ENCODE measurements around the gene SENP3.

Gene SENP3

DNA sequence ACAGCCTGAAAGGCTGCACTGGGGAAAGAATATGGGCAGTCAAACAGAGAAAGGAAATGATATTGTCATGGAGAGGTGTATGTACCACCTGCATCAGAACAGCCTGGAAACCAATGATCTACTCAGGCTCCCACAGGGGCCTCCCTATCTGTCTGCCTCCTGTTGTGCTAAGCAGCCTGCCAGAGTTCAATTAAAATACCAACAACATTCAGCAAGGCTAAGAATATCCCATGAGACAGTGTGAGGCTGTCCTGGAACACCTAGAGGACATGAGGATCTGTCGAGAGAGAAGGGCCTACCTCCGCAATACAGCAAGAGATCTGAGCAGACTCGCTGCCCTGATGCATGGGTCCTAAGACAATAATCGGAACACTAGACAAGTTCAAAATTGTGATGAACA, 44.6 kb downstream of the SENP3 start:
- H3K4me3 ChIP-seq (ENCODE audit: low read length) = no peak overlapping the region
- no peak for DNase-seq (ENCODE audit: low read depth)
- TF ChIP-seq, protein P1, sequence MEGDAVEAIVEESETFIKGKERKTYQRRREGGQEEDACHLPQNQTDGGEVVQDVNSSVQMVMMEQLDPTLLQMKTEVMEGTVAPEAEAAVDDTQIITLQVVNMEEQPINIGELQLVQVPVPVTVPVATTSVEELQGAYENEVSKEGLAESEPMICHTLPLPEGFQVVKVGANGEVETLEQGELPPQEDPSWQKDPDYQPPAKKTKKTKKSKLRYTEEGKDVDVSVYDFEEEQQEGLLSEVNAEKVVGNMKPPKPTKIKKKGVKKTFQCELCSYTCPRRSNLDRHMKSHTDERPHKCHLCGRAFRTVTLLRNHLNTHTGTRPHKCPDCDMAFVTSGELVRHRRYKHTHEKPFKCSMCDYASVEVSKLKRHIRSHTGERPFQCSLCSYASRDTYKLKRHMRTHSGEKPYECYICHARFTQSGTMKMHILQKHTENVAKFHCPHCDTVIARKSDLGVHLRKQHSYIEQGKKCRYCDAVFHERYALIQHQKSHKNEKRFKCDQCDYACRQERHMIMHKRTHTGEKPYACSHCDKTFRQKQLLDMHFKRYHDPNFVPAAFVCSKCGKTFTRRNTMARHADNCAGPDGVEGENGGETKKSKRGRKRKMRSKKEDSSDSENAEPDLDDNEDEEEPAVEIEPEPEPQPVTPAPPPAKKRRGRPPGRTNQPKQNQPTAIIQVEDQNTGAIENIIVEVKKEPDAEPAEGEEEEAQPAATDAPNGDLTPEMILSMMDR (conservative IDR thresholded peaks at IDR 0.05; ENCODE audit: low read length) = no peak

DNA sequence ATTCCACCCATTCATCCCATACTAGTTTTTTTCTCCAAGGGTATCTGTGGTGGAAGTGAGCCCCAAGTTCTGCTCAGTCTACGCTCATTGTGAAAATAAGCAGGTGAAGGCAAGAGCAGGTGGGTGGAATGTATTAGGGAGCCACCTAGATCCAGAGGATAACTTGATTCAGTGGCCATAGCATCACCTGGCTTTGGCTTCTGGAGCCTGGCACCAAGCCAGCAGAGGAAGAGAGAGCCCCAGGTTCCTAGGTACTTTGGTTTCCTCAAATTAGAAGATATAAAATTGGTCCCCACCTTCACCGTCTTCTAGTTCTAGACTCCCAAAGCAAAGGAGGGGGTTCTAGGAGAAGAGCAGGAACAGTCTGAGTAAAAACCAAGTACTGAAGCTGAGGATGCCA, 48.9 kb downstream of the SENP3 start:
- no peak for DNase-seq (ENCODE audit: low read depth)
- TF ChIP-seq, protein P1 (conservative IDR thresholded peaks at IDR 0.05; ENCODE audit: low read length) = no peak
- H3K4me3 ChIP-seq (ENCODE audit: low read length) = no peak overlapping the region

DNA sequence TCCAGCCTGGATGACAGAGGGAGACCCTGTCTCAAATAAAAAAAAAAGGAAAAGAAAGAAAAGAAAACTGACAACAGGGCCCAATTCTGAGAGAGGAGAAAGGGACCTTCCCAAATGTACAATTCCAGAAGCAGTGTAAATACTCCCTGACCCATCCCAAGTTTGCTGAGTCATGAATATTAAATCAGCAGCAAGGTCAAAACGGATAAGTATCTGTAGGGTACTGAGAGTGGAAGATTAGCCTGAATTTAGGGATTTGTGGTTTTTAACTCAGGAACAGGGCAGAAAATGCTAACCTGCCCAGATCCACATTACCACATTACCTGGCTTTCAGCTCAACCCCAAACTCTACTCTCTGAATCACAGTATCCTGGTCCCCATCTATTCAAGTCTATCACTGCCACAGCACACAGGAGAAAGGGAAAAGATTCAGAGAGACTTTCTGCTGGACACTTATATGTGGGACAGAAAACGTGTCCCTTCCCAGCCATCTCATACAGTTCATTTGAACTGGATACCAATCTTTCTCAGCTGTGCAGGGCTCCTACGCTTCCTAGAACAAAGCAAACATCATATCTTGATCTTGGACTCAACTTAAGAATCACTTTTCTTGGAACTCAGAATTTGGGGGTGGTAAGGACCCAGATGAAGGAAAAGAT, 50.0 kb downstream of the SENP3 start:
- no peak for DNase-seq (ENCODE audit: low read depth)
- TF ChIP-seq, protein P1 (conservative IDR thresholded peaks at IDR 0.05; ENCODE audit: low read length) = no peak

DNA sequence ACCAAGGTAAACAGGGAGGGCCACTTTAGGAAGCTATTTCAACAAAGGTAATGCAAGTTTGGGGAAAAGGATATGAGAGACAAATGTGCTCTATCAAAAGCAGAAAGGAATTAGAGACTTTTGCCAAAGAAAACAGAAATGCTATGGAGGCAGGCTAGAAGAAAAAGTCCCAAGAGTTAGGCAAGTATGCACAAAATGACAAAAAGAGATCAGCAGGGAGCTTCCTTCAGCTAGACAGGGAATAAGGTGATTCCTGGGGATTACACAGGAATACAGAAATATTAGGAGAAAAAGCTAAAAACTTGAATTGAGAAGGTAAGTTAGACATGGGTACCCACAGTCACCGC, 50.5 kb downstream of the SENP3 start:
- H3K4me3 ChIP-seq (ENCODE audit: low read length) = no peak overlapping the region; the same call in 1 of the 2 replicates
- DNase-seq (ENCODE audit: low read depth) = peak; percentile 13

More for the DNA sequence above, 50.0 kb downstream of the SENP3 start:
- peak overlapping the region; percentile 16 for H3K4me3 ChIP-seq (ENCODE audit: low read length)

DNA sequence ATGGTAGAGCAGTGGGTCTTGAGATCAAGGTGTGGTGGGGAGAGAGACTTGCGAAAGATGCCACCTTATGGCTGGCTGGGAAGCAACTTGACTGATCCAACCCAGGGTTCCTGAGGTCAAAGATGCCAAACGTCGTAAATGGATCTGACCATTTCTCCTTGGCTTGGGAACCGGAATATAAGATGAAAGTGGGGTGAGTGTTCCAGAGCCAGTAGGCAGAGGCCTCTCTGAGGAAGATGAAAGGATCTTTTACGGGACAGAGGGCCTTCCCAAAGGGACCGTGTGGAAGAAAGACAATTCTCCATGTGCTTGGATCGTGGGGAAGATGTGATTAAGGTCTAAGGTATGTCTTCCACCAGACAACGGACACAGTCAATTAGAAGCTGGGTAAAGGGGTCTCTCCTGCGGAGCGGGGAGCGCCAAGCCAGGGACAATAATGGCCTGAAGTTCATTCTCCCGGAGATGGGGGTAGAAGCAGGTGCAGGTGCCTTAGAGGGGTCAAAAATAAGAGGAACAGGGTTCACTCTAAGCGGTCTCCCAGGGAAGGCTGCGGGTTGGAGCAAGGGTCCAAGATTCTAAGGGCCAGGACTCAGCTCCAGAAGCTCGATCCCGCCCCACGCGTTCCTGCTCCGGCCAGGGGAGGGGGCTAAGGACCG, 52.2 kb downstream of the SENP3 start:
- peak overlapping the region; percentile 90 for H3K4me3 ChIP-seq (ENCODE audit: low read length)
- TF ChIP-seq, protein P1 (conservative IDR thresholded peaks at IDR 0.05; ENCODE audit: low read length) = no peak
- peak; percentile 49 for DNase-seq (ENCODE audit: low read depth)

More for the DNA sequence above, 50.5 kb downstream of the SENP3 start:
- TF ChIP-seq, protein P1 (conservative IDR thresholded peaks at IDR 0.05; ENCODE audit: low read length) = no peak

DNA sequence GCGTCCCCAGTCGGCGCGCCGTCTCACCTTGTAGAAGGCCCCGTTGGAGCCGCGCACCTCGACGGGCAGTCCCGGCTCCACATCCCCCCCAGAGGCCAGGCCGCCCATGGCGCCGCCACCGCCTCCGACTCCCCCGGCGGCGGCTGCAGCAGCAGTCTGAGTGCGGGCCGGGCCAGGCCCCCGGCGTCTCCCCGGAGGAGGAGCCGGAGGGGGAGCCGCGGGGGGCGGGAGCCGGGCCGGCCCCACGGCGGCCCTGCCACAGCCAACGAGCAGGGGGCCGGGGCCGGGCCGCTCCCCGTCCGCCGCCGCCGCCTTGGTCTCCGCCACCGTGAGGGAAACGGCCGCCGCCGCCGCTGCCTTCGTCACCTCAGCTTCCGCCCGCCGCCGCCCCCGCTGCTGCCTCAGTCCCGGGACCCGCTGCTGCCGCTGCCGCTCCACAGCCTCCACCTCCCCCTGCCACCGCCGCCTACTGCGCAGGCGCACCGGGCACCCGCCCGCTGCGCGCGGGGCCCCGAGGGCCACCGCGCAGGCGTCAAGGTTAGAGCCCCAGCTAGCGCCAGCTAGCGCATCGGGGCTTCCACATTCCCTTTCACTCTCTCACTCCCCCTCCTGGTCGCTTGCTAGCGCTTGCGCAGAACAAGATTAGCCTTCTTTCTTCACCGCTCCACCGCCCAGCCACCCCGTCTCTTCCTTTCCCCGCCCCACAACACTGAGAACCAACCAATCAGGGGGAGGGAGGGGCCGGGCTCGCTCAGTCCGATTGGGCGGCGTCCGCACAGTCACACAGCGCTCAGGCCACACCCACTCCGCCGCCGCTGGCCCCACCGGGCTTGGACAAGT, 52.9 kb downstream of the SENP3 start, which contains the start of gene FXR2:
Gene FXR2 (minus strand): TSS at position 473 of the 840 bp plus-strand sequence. CDS start 365 bp downstream, at position 108.
- TF ChIP-seq, protein P1 (conservative IDR thresholded peaks at IDR 0.05; ENCODE audit: low read length) = peak; percentile 65

More for the DNA sequence above, 52.9 kb downstream of the SENP3 start, which contains the start of gene FXR2:
- peak; percentile 100 for DNase-seq (ENCODE audit: low read depth)
- peak within 1 kb of the TSS; percentile 90 for H3K4me3 ChIP-seq (ENCODE audit: low read length)
